ENCODE results near the gene MTERF4.

The MTERF4 gene

GRCh38 chr2:241082341-241083090 is 19.6 kb downstream of the MTERF4 start:
- DNase-seq (ENCODE audit: insufficient read length, low spot score), result no peak
- TF ChIP-seq PAX5 (IDR thresholded peaks at IDR 0.05; ENCODE audit: insufficient read depth, low read length, severe bottlenecking) (no peak), TAF1 (IDR thresholded peaks at IDR 0.05; ENCODE audit: low read depth, low read length) (no peak), POLR2AphosphoS5 (IDR thresholded peaks at IDR 0.05; ENCODE audit: low read depth, low read length) (no peak), SPI1 (IDR thresholded peaks at IDR 0.05; ENCODE audit: low read depth, low read length) (no peak), POU2F2 (IDR thresholded peaks at IDR 0.05; ENCODE audit: low read depth, low read length) (no peak), POLR2A (IDR thresholded peaks at IDR 0.05; ENCODE audit: low read depth, low read length) (no peak; the same call in 1 of the 2 replicates)
- FAIRE-seq, result no peak

- DNase-seq (ENCODE audit: insufficient read length, low spot score), result no peak
- TF ChIP-seq POU2F2 (IDR thresholded peaks at IDR 0.05; ENCODE audit: low read depth, low read length) (no peak), PAX5 (IDR thresholded peaks at IDR 0.05; ENCODE audit: insufficient read depth, low read length, severe bottlenecking) (no peak), SPI1 (IDR thresholded peaks at IDR 0.05; ENCODE audit: low read depth, low read length) (no peak), POLR2AphosphoS5 (IDR thresholded peaks at IDR 0.05; ENCODE audit: low read depth, low read length) (no peak), TAF1 (IDR thresholded peaks at IDR 0.05; ENCODE audit: low read depth, low read length) (no peak), POLR2A (IDR thresholded peaks at IDR 0.05; ENCODE audit: low read depth, low read length) (no peak)
- no peak for FAIRE-seq
Measured at GRCh38 chr2:241081643-241082340, 20.3 kb downstream of the MTERF4 start.

GRCh38 chr2:241081190-241081642 is 20.9 kb downstream of the MTERF4 start:
- DNase-seq (ENCODE audit: insufficient read length, low spot score) (no peak), FAIRE-seq (no peak)
- no peak for TF ChIP-seq TAF1 (IDR thresholded peaks at IDR 0.05; ENCODE audit: low read depth, low read length)
- no peak for TF ChIP-seq POLR2AphosphoS5 (IDR thresholded peaks at IDR 0.05; ENCODE audit: low read depth, low read length)
- no peak for TF ChIP-seq POU2F2 (IDR thresholded peaks at IDR 0.05; ENCODE audit: low read depth, low read length)
- no peak for TF ChIP-seq POLR2A (IDR thresholded peaks at IDR 0.05; ENCODE audit: low read depth, low read length)
- no peak for TF ChIP-seq SPI1 (IDR thresholded peaks at IDR 0.05; ENCODE audit: low read depth, low read length)

- no peak for DNase-seq (ENCODE audit: insufficient read length, low spot score)
- TF ChIP-seq POLR2AphosphoS5 (IDR thresholded peaks at IDR 0.05; ENCODE audit: low read depth, low read length), result no peak
- TF ChIP-seq TAF1 (IDR thresholded peaks at IDR 0.05; ENCODE audit: low read depth, low read length), result no peak
- TF ChIP-seq PAX5 (IDR thresholded peaks at IDR 0.05; ENCODE audit: insufficient read depth, low read length, severe bottlenecking), result no peak
- TF ChIP-seq POLR2A (IDR thresholded peaks at IDR 0.05; ENCODE audit: low read depth, low read length), result no peak
- TF ChIP-seq SPI1 (IDR thresholded peaks at IDR 0.05; ENCODE audit: low read depth, low read length), result no peak
- TF ChIP-seq POU2F2 (IDR thresholded peaks at IDR 0.05; ENCODE audit: low read depth, low read length), result no peak
- FAIRE-seq, result no peak
Measured at GRCh38 chr2:241080405-241081189, 21.5 kb downstream of the MTERF4 start.

- no peak for TF ChIP-seq POLR2AphosphoS5 (IDR thresholded peaks at IDR 0.05; ENCODE audit: low read depth, low read length)
- TF ChIP-seq TAF1 (IDR thresholded peaks at IDR 0.05; ENCODE audit: low read depth, low read length), result no peak
- TF ChIP-seq POLR2A (IDR thresholded peaks at IDR 0.05; ENCODE audit: low read depth, low read length), result no peak
- TF ChIP-seq PAX5 (IDR thresholded peaks at IDR 0.05; ENCODE audit: insufficient read depth, low read length, severe bottlenecking), result no peak
- no peak for TF ChIP-seq SPI1 (IDR thresholded peaks at IDR 0.05; ENCODE audit: low read depth, low read length)
- no peak for TF ChIP-seq POU2F2 (IDR thresholded peaks at IDR 0.05; ENCODE audit: low read depth, low read length)
- FAIRE-seq (no peak), DNase-seq (ENCODE audit: insufficient read length, low spot score) (no peak)
Measured at GRCh38 chr2:241074901-241075540, 27.1 kb downstream of the MTERF4 start.

GRCh38 chr2:241074065-241074818 is 27.8 kb downstream of the MTERF4 start:
- TF ChIP-seq POU2F2 (IDR thresholded peaks at IDR 0.05; ENCODE audit: low read depth, low read length) (no peak), POLR2AphosphoS5 (IDR thresholded peaks at IDR 0.05; ENCODE audit: low read depth, low read length) (no peak), PAX5 (IDR thresholded peaks at IDR 0.05; ENCODE audit: insufficient read depth, low read length, severe bottlenecking) (no peak), POLR2A (IDR thresholded peaks at IDR 0.05; ENCODE audit: low read depth, low read length) (no peak), TAF1 (IDR thresholded peaks at IDR 0.05; ENCODE audit: low read depth, low read length) (no peak), SPI1 (IDR thresholded peaks at IDR 0.05; ENCODE audit: low read depth, low read length) (no peak)
- FAIRE-seq, result no peak
- no peak for DNase-seq (ENCODE audit: insufficient read length, low spot score)

- DNase-seq (ENCODE audit: insufficient read length, low spot score) (no peak), FAIRE-seq (no peak)
- TF ChIP-seq TAF1 (IDR thresholded peaks at IDR 0.05; ENCODE audit: low read depth, low read length), result no peak
- TF ChIP-seq SPI1 (IDR thresholded peaks at IDR 0.05; ENCODE audit: low read depth, low read length), result no peak
- no peak for TF ChIP-seq PAX5 (IDR thresholded peaks at IDR 0.05; ENCODE audit: insufficient read depth, low read length, severe bottlenecking)
- TF ChIP-seq POLR2AphosphoS5 (IDR thresholded peaks at IDR 0.05; ENCODE audit: low read depth, low read length), result no peak
- TF ChIP-seq POU2F2 (IDR thresholded peaks at IDR 0.05; ENCODE audit: low read depth, low read length), result no peak
- no peak for TF ChIP-seq POLR2A (IDR thresholded peaks at IDR 0.05; ENCODE audit: low read depth, low read length)
Measured at GRCh38 chr2:241073166-241074064, 28.7 kb downstream of the MTERF4 start.
